HG03575 (cell line): ENCODE data around the gene SERPING1.

Source experiments
- ATAC-seq: cut with Tn5 transposase; IDR thresholded peaks from one replicate; pipeline ENCODE4 v1.9.1; 2021; ENCODE audit not compliant: unreplicated experiment, insufficient number of reproducible peaks, low FRiP score; ENCODE audit errors: extremely low read depth

SERPING1 gene

GRCh38 chr11:57632116-57632515 lies 34.6 kb downstream of the SERPING1 start:
- no peak for ATAC-seq

GRCh38 chr11:57633394-57634070 lies 36.0 kb downstream of the SERPING1 start:
- no peak for ATAC-seq

- ATAC-seq = no peak
These were observed 36.8 kb downstream of the SERPING1 start for GRCh38 chr11:57634311-57634710.

DNA sequence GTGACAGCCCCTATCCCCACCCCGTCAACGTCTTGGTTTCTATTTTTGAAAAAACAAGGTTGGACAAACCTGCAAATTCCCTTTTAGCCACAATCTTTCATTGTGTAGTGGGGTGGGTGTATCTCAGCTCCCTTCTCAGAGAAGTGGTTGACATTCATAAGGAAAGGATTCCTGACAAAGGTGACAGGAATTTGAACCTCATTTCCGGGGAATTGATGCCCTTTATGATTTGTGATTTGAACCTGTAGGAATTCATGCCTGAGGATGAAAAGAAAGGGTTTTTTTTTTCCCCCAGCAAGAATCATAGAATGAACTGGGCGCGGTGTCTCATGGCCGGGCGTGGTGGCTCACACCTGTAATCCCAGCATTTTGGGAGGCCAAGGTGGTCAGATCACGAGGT lies 37.8 kb downstream of the SERPING1 start:
- ATAC-seq = no peak

DNA sequence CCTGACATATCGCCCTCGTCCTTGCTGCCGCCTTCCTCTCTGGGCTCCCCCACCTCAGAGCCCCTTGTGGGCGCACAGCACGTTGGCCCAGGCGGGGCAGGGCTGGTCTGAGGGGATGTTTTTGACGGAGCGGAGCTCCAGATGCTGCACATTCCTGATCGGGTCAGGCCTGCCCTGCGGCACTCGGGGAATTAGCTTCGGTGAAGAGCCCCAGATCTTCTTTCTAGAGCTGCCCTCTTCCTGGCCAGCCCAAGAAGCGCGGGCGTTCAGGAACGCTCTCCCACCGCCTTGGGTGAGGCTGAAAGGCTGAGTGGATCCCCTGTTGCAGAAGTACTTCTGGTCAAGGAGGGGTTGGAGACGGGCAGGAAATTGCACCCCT lies 40.1 kb downstream of the SERPING1 start:
- ATAC-seq = no peak

DNA sequence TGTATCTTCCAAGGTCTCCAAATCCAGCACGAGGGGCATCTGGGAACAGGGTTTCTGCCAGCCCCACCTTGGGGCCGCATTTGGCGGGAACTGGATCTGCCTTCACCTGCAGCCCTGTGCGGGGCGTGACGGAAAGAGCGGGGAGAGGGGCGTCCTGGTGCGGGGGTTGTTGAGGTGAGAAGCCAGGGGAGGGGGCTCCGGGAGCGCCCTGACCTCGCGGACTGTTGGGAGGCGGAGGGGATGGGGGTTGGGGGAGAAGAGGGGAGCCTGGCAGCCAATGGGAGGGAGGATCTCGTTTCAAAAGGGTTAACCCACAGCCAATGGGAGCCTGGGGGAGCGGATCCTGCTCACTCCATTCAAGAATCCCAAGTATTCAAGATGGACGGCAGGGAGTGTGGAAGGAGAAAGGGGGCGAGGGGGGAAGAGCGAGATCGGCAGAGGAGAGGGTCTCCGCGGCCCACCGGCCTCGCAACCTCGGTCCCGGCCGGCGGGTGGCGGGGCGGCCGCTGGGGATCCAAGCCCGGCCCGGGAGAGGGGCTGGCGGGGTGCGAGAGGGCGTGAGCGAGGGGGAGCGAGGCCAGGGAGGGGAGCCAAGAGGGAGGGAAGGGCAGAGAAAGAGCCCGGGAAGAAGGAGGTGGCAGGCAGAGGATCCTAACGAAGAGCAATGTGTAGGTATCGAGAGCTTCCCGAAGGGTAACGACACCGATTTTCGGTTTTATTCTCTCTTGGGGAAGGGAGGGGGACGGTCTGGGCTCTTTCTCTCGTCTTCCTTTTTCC lies 40.7 kb downstream of the SERPING1 start:
- ATAC-seq = no peak

DNA sequence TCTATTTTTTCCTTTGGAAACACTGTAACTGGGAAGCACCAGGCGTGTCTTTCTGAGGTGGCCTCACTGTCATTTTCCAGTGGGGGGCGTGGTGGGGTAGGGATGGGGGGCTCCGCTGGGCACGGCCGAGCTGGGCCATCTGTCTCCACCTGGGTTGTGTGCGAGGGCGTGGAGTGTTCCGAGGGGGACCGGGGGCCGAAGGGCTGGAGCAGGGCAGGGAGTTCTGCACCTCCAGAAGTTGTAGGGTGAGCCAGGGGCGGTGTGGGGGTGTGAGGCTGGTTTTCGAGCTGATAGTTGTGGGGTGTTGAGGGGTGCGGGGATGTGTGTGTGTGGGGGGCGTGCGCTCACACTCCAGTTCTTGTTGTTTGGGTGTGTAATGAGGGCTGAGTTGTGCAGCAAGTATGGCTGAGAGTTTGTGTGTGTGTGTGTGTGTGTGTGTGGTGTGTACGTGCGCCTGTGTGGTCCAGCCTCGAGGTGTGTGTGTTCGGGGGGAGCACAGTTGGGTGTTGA lies 41.4 kb downstream of the SERPING1 start:
- ATAC-seq = no peak

DNA sequence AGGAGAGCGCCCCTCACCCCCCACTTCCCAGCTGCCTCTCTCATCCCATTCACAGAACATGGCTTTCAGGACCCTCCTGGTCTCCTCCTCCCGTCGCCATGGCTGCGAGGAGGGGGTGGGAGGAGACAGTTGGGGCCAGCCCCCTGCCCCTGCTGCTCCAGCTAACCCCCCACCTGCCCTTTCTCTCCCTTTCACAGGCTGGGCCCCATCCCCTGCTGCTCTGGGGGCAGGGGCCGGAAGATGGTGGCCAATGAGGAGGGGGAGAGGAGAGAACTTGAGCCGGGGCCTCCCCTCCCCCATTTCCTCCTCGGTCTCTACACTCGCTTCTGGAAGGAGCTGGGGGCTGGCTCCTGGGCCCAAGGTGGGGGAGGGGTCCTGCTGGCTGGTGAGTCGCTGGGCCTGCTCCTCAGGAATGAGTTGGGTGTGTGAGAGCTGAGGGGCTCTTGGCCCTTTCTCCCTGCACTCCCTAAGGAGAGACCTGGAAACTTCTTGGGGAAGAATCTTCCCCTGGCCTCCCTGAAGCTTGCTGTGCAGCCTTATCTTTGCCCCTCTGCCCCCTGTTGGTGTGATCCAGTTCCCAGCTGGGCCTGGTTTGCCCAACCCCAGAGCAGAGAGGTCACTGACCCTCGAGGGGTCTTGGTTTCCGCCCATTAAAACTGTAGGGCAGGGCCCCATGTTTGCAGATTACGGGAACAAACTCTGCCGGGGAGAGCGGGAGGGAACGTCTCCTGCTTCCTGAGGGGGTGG lies 42.0 kb downstream of the SERPING1 start:
- ATAC-seq = no peak

DNA sequence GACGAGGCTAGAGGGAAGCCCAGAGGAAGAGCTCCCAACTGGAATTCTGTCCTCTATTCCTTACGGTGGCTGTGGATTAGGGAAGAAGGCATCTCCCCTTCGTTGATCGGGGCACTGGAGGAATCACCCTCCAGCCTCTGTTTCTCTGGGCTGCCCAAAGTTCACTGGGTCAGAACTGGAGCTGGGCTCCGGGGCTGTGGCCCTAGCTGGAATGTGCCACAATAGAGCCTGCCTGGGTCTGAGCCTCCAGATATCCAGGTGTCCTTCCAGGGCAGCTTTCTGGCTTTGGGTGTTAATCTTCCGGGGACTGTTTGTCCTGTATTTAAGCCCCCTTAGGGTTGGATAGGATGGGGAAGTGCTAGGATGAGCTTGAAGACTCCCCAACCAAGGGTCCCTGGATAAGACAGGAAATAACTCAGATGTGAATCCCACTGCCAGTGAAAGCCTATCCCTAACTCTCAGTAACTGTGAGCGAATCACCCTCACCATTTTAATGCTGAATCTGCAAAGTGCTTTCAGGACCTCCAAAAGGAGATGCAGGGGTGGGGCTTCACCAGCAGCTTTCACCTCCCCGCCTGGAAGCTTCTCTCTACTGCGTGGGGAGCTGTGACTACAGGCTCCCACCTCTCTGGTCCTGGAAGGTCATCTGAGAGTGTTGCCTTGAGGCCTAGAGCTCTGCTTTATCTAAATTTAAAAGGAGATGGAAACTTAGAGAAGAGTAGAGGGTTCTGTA lies 42.7 kb downstream of the SERPING1 start:
- no peak for ATAC-seq

DNA sequence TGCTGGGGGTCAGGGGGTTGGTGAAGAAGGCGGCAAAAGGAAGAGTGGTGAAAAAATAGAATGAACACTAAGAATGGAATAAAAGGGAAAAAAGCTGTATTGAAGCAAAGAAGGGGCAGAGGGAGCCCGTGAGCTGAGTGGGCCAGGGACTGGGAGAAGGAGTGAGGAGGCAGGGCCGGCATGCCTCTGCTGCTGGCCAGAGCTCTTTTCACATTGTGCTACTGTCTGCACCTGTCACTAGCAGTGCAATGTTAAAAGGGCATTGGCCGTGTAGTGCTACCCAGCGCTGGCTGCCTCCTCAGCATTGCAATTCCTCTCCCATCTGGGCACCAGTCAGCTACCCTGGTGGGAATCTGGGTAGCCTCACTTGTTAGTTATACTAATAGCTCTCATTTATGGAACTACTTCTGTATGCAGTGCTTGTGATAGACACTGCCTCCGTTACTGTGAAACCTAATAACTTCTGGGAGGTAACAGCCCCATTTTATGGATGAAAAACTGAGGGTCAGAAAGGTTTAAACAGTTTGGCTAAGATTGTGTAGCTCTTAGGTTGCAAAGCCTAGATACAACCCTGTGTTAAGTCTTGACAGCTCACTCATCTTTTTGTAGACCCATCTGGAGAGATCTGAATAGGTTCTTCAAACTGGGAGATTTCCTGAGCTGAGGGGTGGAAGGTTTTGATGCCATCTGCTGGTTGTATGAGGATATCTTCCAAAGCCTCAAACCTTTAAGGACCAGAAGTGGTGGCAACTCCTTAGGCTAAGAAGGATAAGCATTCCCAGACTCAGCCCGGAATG lies 43.7 kb downstream of the SERPING1 start:
- no peak for ATAC-seq

GRCh38 chr11:57643802-57644201 lies 46.3 kb downstream of the SERPING1 start:
- no peak for ATAC-seq

DNA sequence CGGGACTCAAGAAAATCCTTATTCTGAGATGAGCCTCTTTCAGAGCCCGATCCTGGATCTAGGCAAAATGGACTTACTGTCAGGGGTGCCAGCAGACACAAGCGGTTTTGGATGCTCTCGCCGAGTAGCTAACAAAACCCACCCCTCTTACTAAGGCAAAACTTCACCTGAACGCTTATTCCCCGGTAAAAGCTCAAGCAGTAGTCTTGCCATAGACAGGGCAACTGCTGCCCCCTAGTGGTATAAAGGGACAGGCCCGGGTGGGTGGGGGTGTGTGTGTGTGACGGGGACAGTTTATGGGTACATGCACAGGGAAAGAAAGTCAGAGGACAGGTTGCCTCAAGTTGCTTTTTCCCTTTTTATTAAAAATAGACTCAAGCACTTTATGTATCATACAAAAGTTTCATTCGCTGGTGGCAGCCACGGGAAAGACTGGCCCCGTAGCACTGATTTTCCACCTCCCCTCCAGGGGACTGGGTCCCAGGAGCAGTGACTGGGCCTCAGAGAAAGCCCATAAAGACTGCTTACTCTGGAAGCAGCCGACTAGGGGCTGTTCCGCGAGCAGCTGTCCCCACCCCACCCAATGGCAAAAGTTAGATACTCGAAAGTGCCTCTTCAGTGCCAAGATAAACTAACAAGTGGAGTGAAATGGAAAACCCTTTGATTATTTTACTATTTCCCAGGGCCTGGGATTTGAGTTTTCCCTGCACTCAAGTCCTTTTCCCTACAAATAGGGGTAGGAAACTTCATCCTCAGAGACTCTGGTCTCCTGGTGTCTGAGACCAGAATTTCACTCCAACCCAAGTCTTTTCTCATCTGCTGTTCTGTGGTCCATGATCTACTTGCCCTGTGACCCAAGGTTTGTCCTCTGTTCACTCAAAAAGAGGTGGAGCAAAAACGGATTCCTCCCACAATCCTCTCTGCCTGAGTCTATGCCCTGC lies 47.5 kb downstream of the SERPING1 start:
- no peak for ATAC-seq

DNA sequence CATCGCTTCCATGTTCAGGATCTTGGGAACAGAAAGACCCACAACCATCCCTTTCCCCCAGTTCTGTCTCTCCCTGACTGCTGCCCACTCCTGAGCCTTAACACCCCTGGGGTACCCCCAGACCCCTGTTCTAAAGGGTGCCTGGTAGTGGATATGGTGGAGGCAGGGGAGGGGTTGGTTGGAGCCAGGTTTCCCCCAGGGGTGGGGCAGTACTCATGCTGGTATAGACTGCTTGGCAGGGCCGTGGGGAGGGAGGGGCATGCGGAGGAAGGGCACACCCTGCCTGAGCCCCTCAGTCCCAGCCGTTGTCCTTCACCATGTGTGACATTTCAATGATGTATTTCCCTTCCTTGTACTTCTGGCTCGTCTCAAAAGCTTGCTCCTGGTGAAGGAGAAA lies 48.2 kb downstream of the SERPING1 start:
- ATAC-seq = no peak

DNA sequence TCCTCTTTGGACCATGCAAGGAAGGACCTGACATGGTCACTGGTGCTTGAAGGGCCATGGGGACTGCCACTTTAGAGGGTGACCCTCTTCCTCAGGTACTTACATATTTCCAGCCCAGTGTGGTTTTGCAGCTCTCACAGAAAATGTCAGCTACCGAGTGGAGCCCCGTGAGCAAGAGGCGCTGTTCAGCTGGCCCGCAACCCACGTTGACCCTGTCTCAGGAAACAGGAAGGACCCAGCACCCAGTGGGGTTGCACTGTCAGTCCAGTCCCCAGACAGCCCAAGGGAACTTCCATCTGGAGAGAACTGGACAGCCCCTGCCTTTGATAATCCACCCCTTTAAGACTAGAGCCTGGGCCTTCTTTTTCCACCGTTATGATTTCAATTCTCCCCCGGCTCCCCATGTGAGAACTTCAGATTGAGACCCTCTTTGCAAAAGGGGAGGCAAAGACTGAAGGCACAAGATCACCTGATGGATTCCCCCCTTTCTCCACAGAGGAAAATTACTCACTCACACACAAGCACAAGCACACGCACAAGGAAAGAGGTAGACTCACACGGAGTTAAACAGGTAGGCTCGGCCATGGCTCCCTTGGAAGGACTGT lies 48.8 kb downstream of the SERPING1 start:
- no peak for ATAC-seq

DNA sequence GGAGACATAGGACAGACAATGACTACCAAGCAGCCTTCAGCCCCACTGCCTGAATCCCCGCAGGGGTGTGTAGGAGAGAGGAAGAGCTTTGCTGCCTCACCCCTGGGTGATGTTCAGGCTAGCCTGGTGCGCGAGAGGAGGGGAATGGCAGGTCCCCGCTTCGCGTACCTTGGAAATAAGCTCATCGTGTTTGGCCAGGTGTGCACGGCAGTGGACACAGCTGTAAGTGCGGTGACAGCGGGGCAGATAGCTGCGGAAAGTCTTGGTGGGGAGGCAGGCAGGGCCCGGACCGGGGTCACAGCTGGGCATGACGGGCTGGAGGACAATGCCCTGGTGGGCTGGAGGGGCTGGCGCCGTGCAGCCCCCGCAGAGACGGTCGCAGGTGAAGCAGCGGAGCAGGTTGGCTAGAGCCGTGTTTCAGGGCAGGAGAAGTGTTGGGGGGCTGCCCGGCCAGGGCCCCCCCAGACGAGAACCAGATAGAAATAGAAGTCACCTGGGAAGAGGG lies 49.4 kb downstream of the SERPING1 start:
- no peak for ATAC-seq

DNA sequence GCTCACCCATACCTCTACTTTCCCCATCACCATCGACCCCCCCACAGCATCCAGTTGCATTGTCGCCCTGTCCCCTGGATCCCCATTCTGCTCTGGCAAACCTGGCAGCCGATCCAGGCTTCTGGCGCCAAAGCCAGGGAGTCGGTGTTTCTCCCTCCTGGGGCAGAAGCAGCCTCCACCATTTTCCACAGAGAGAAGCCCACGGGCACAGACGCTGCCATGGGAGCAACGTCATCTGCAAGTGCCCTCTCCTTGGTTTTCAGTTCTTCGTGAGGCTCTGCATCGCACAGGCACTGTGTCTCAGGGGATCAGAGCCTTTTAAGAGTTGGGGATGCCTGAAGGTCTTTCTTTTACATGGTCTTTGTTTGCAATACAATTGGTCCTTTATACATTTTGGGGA lies 49.9 kb downstream of the SERPING1 start:
- ATAC-seq = no peak
